Smooth muscle cell (in vitro differentiated cells): ENCODE measurements around the gene KRTAP10-5. TPM values are rescaled to one million over a fixed set of nuclear protein-coding genes. Genes with fewer than 3 reads are reported as not detected.

Experiments used
- DNase-seq: peaks from one replicate; lab custom pipeline; 2025; ENCODE audit not compliant: unreplicated experiment; lab: John Stamatoyannopoulos, UW
- H2AFZ ChIP-seq: fragments of 200-600 bp; sonication (generic); 2 replicates; pipeline ENCODE4 v1.6.0; 2016; ENCODE audit warnings: antibody characterized with exemption, low read depth, mild to moderate bottlenecking
- H3F3A ChIP-seq: fragments of 200-600 bp; sonication (generic); 2 replicates; pipeline ENCODE4 v1.6.0; 2017; ENCODE audit warnings: antibody characterized with exemption, low read depth
- H3K27ac ChIP-seq: fragments of 200-600 bp; sonication (generic); 2 replicates; pipeline ENCODE4 v1.5.1; 2016; ENCODE audit warnings: low read depth, mild to moderate bottlenecking
- H3K27me3 ChIP-seq: fragments of 200-600 bp; sonication (generic); 2 replicates; pipeline ENCODE4 v1.6.1; 2016; ENCODE audit warnings: low read depth, mild to moderate bottlenecking
- H3K36me3 ChIP-seq: fragments of 200-600 bp; sonication (generic); 2 replicates; pipeline ENCODE4 v1.5.1; 2016; ENCODE audit warnings: low read depth
- H3K4me1 ChIP-seq: fragments of 200-600 bp; sonication (generic); 2 replicates; pipeline ENCODE4 v1.5.1; 2016; ENCODE audit warnings: low read depth
- H3K4me2 ChIP-seq: fragments of 200-600 bp; sonication (generic); 2 replicates; pipeline ENCODE4 v1.6.0; 2016; ENCODE audit warnings: mild to moderate bottlenecking
- H3K4me3 ChIP-seq: fragments of 200-600 bp; sonication (generic); 2 replicates; pipeline ENCODE4 v1.5.1; 2016; ENCODE audit warnings: mild to moderate bottlenecking
- H3K79me2 ChIP-seq: fragments of 200-600 bp; sonication (generic); 2 replicates; pipeline ENCODE4 v1.6.0; 2016; ENCODE audit warnings: low read depth, mild to moderate bottlenecking
- H3K9ac ChIP-seq: fragments of 200-600 bp; sonication (generic); 2 replicates; pipeline ENCODE4 v1.6.0; 2016; ENCODE audit warnings: low read depth
- H3K9me3 ChIP-seq: fragments of 200-600 bp; sonication (generic); replicated peaks from 2 replicates; pipeline ENCODE4 v1.5.1; 2016; ENCODE audit warnings: low read depth
- H4K20me1 ChIP-seq: fragments of 200-600 bp; sonication (generic); 2 replicates; pipeline ENCODE4 v1.6.0; 2016; ENCODE audit warnings: low read depth
- CTCF ChIP-seq: fragments of 200-600 bp; sonication (generic); IDR thresholded peaks from 2 replicates; pipeline ENCODE4 v1.5.1; 2017; ENCODE audit warnings: borderline replicate concordance, mild to moderate bottlenecking, antibody characterized with exemption; ENCODE audit not compliant: insufficient read depth, poor library complexity, severe bottlenecking
- WGBS: methylation state at CpG from one replicate; pipeline ENCODE4 v1.1.7; 2016; ENCODE audit warnings: low lambda C conversion rate; 5-methylcytosine and 5-hydroxymethylcytosine counted together
- polyA plus RNA-seq: library from polyadenylated mRNA; unstranded; fragments of >200 nt; fragmentation: Nextera tagmentation; extraction: Ambion mirVana; gene quantifications from 2 replicates; pipeline ENCODE4 v1.2.1, GENCODE V29; 2016
- total RNA-seq: library from RNA; depleted of rRNA; stranded (reverse); fragments of >200 nt; gene quantifications from 2 replicates; pipeline ENCODE4 v1.2.3, GENCODE V29; 2014

Gene KRTAP10-5
- total and polyA plus RNA-seq, 2 experiments from 2014 or later: not detected

DNA sequence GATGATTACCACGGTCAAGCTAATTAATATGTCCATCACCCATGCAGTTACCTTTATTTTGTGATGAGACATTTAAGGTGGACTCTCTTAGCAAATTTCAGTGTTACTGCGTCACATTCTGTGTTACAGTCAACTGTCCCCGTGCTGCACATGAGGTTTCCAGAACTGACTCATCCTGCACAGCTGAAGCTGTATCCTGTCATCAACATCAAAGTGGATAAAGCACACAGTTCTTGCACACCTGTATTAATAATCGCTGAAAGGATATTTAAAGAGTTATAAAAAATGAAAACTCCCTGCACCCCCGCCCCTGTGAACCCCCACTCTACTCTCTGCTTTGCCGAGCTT, 3.4 kb upstream of the KRTAP10-5 start:
- H2AFZ ChIP-seq: no peak overlapping the region
- peaks cover 3% of the 10 kb centered on the region for H3K4me1 ChIP-seq
- H3K4me2 ChIP-seq: no peak overlapping the region
- no peaks in the 10 kb centered on the region for H3K79me2 ChIP-seq
- H3F3A ChIP-seq: no peaks in the 10 kb centered on the region
- no peak for DNase-seq
- no peaks in the 10 kb centered on the region for H3K36me3 ChIP-seq
- H3K27ac ChIP-seq: no peak overlapping the region
- H4K20me1 ChIP-seq: no peaks in the 10 kb centered on the region
- peaks cover 9% of the 10 kb centered on the region for H3K9me3 ChIP-seq
- no peak for TF ChIP-seq CTCF
- 81% methylated on average over 6 of the region's 6 CpGs for WGBS
- no peak overlapping the region for H3K4me3 ChIP-seq
- no peak overlapping the region for H3K9ac ChIP-seq
- H3K27me3 ChIP-seq: no peaks in the 10 kb centered on the region

- Histone ChIP-seq H3K27me3 (no peaks in the 10 kb centered on the region), H2AFZ (no peak overlapping the region), H3K27ac (no peak overlapping the region), H3K4me2 (no peak overlapping the region), H3K9ac (no peak overlapping the region), H4K20me1 (no peaks in the 10 kb centered on the region), H3K9me3 (peaks cover 9% of the 10 kb centered on the region), H3F3A (no peaks in the 10 kb centered on the region), H3K4me1 (peaks cover 3% of the 10 kb centered on the region), H3K4me3 (no peak overlapping the region), H3K36me3 (no peaks in the 10 kb centered on the region), H3K79me2 (no peaks in the 10 kb centered on the region)
- 35% methylated on average over 11 of the region's 11 CpGs for WGBS
- no peak for DNase-seq
- no peak for TF ChIP-seq CTCF
Observed at GRCh38 chr21:44583089-44583799, 2.8 kb upstream of the KRTAP10-5 start.

GRCh38 chr21:44582055-44582454, 1.7 kb upstream of the KRTAP10-5 start:
- no peak overlapping the region for H3K4me2 ChIP-seq
- no peak overlapping the region for H3K27ac ChIP-seq
- 80% methylated on average over 15 of the region's 15 CpGs for WGBS
- H3K9ac ChIP-seq: no peak overlapping the region
- no peaks in the 10 kb centered on the region for H3F3A ChIP-seq
- H3K9me3 ChIP-seq: peaks cover 12% of the 10 kb centered on the region
- H3K4me3 ChIP-seq: no peak overlapping the region
- no peaks in the 10 kb centered on the region for H3K36me3 ChIP-seq
- H4K20me1 ChIP-seq: no peaks in the 10 kb centered on the region
- no peaks in the 10 kb centered on the region for H3K79me2 ChIP-seq
- no peaks in the 10 kb centered on the region for H3K27me3 ChIP-seq
- no peak overlapping the region for H2AFZ ChIP-seq
- TF ChIP-seq CTCF: no peak
- H3K4me1 ChIP-seq: peaks cover 3% of the 10 kb centered on the region
- DNase-seq: no peak

DNA sequence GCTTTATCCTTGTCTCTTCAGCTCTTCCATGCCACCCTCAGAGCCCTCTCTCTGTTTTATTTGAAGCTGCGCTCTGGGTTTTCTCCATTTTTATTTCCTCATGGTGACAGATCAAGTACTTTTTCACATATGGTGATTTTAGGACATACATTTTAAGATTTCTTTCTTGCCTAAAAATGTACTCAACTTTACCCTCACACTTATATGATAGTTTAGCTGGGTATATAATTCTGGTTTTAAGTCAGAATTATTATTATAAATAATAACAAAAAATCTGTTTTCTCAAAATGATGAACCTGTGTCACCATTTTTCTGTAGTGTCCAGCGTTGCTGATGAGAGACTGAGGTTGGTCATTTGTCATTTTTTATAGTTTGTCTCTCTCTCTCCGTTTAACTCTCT, 754 bp upstream of the KRTAP10-5 start:
- no peak overlapping the region for H3K27ac ChIP-seq
- no peaks in the 10 kb centered on the region for H3K27me3 ChIP-seq
- no peaks in the 10 kb centered on the region for H3F3A ChIP-seq
- peaks cover 3% of the 10 kb centered on the region for H3K4me1 ChIP-seq
- no peak for DNase-seq
- no peak overlapping the region for H3K4me2 ChIP-seq
- no peak overlapping the region for H2AFZ ChIP-seq
- no peaks in the 10 kb centered on the region for H4K20me1 ChIP-seq
- WGBS: 91% methylated on average over 3 of the region's 3 CpGs
- no peaks in the 10 kb centered on the region for H3K79me2 ChIP-seq
- TF ChIP-seq CTCF: no peak
- H3K9me3 ChIP-seq: peaks cover 17% of the 10 kb centered on the region
- no peak overlapping the region for H3K9ac ChIP-seq
- H3K36me3 ChIP-seq: no peaks in the 10 kb centered on the region
- no peak overlapping the region for H3K4me3 ChIP-seq
